Ishikawa (cell line): Measurements from ENCODE around the gene DNAJC18.

ENCODE experiments used
- FOXM1 ChIP-seq: IDR thresholded peaks from 2 replicates; pipeline ENCODE4 v1.6.1; 2012; ENCODE audit warnings: low read depth, borderline replicate concordance
- REST ChIP-seq: IDR thresholded peaks from 2 replicates; pipeline ENCODE4 v1.6.1; 2012; ENCODE audit warnings: low read depth, mild to moderate bottlenecking
- TAF1 ChIP-seq: IDR thresholded peaks from 2 replicates; pipeline ENCODE4 v1.6.1; 2012; ENCODE audit warnings: low read depth, mild to moderate bottlenecking

GRCh38 chr5:139404484-139404840 is 34.9 kb downstream of the DNAJC18 start:
- no peak for TF ChIP-seq FOXM1
- no peak for TF ChIP-seq TAF1
- no peak for TF ChIP-seq REST
